RWPE2 (cell line): ENCODE results near the gene L2HGDH.
"Not testable (repeated sequence)": the region's sequence is repeated elsewhere in the genome, so short reads cannot be mapped to it uniquely, and the experiment has no call there.

ENCODE experiments used
- ATAC-seq: fragments of 200-7000 bp; cut with Tn5 transposase; 3 replicates; pipeline ENCODE4 v1.9.1; 2021; ENCODE audit warnings: low read depth
- DNase-seq: peaks from one replicate; pipeline ENCODE4 v3.0.0-alpha.2; 2020; ENCODE audit warnings: low spot score
- H3K27ac ChIP-seq: fragments of 450-650 bp; 2 replicates; pipeline ENCODE4 v1.5.1; 2017; ENCODE audit warnings: mild to moderate bottlenecking; ENCODE audit not compliant: poor library complexity, severe bottlenecking
- H3K27me3 ChIP-seq: fragments of 250-450 bp; sonication (Bioruptor Pico); 2 replicates; pipeline ENCODE4 v1.5.1; 2021; ENCODE audit warnings: mild to moderate bottlenecking, moderate library complexity; ENCODE audit not compliant: insufficient read depth, poor library complexity, severe bottlenecking
- H3K36me3 ChIP-seq: fragments of 250-450 bp; sonication (Bioruptor Pico); 2 replicates; pipeline ENCODE4 v1.5.1; 2020; ENCODE audit warnings: low read depth, mild to moderate bottlenecking, moderate library complexity
- H3K4me1 ChIP-seq: fragments of 250-450 bp; sonication (Bioruptor Pico); 2 replicates; pipeline ENCODE4 v1.5.1; 2021; ENCODE audit warnings: mild to moderate bottlenecking, moderate library complexity; ENCODE audit not compliant: insufficient read depth, poor library complexity, severe bottlenecking
- H3K4me3 ChIP-seq: fragments of 250-450 bp; sonication (Bioruptor Pico); 2 replicates; pipeline ENCODE4 v1.5.1; 2021; ENCODE audit warnings: mild to moderate bottlenecking, moderate library complexity; ENCODE audit not compliant: severe bottlenecking
- H3K9me3 ChIP-seq: fragments of 250-450 bp; sonication (Bioruptor Pico); 2 replicates; pipeline ENCODE4 v1.5.1; 2021; ENCODE audit warnings: mild to moderate bottlenecking, moderate library complexity; ENCODE audit not compliant: severe bottlenecking
- CTCF ChIP-seq: fragments of 450-650 bp; IDR thresholded peaks from one replicate; pipeline ENCODE4 v1.5.1; 2017; ENCODE audit warnings: mild to moderate bottlenecking, moderate library complexity; ENCODE audit not compliant: poor library complexity, severe bottlenecking

L2HGDH gene

DNA sequence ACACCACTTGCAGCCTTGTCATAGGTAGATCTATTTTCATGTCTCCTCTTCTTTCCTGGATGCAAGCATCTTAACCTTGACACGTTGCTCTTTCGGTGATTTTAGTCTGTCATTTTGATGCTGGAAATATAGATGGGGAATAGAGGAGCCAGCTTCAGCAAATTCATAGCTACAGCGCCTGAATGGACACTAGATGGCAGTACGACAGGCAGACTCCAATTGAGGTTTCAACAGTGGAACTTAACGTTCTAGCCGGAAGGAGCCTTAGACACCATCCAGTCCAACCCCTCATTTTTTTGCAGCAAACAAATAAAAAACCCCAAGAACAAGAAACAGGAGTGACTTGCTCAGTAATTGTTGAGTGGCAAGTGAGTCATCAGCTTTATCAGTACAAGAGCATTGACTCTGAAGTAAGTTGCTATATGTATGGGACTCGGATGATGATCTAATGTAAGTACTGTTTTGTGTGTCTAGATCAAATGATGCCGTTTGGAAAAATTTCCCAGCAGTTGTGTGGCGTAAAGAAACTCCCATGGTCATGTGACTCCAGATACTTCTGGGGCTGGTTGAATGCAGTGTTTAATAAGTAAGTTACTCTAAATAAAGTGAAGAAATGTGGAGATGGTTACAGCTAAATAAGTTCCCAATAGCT is 9.1 kb upstream of the L2HGDH start:
- peak; percentile 99 for TF ChIP-seq CTCF
- H3K27me3 ChIP-seq: no peaks in the 10 kb centered on the region
- peaks cover 31% of the 10 kb centered on the region for H3K4me1 ChIP-seq
- H3K36me3 ChIP-seq: peaks cover 34% of the 10 kb centered on the region
- H3K27ac ChIP-seq: peak overlapping the region; percentile 61
- DNase-seq (peak; percentile 80), ATAC-seq (peak; percentile 88)
- no peak overlapping the region for H3K4me3 ChIP-seq
- H3K9me3 ChIP-seq: no peaks in the 10 kb centered on the region

- Histone ChIP-seq H3K36me3 (peaks cover 27% of the 10 kb centered on the region), H3K9me3 (no peaks in the 10 kb centered on the region), H3K4me1 (peaks cover 31% of the 10 kb centered on the region), H3K27ac (peak overlapping the region; percentile 61), H3K27me3 (no peaks in the 10 kb centered on the region), H3K4me3 (no peak overlapping the region)
- DNase-seq (no peak), ATAC-seq (peak; percentile 61)
- TF ChIP-seq CTCF: no peak
Observed at GRCh38 chr14:50320283-50320682, 8.3 kb upstream of the L2HGDH start.

GRCh38 chr14:50319721-50320120 is 7.7 kb upstream of the L2HGDH start:
- no peak for ATAC-seq
- no peak for TF ChIP-seq CTCF

DNA sequence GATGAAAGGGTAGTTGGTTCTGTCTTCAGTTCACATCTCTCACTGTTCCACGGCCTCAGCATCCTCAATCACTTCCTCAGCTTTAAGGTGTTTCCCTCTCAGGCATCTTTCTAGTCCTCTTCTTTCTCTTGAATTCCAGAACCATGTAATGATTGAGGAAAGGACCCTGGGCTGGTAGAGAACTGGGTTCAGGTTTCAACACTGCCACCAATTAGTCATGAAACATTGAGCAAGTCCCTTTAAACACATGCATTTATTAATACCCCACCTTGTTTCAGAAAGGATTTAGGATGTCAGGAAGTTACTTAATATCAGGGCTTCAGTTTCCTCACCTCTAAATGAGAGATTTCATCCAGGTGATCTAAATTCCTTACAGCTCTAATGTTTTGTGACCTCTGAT is 7.3 kb upstream of the L2HGDH start:
- peak; percentile 35 for ATAC-seq
- Histone ChIP-seq H3K4me1 (peaks cover 31% of the 10 kb centered on the region), H3K9me3 (no peaks in the 10 kb centered on the region), H3K27me3 (no peaks in the 10 kb centered on the region), H3K36me3 (peaks cover 22% of the 10 kb centered on the region), H3K27ac (peak overlapping the region; percentile 61), H3K4me3 (no peak overlapping the region)
- TF ChIP-seq CTCF: no peak
- no peak for DNase-seq

More at GRCh38 chr14:50319721-50320120, 7.7 kb upstream of the L2HGDH start:
- H3K27ac ChIP-seq: peak overlapping the region; percentile 61
- H3K27me3 ChIP-seq: no peaks in the 10 kb centered on the region
- no peaks in the 10 kb centered on the region for H3K9me3 ChIP-seq
- H3K36me3 ChIP-seq: peaks cover 22% of the 10 kb centered on the region
- peaks cover 31% of the 10 kb centered on the region for H3K4me1 ChIP-seq
- no peak for DNase-seq
- no peak overlapping the region for H3K4me3 ChIP-seq

DNA sequence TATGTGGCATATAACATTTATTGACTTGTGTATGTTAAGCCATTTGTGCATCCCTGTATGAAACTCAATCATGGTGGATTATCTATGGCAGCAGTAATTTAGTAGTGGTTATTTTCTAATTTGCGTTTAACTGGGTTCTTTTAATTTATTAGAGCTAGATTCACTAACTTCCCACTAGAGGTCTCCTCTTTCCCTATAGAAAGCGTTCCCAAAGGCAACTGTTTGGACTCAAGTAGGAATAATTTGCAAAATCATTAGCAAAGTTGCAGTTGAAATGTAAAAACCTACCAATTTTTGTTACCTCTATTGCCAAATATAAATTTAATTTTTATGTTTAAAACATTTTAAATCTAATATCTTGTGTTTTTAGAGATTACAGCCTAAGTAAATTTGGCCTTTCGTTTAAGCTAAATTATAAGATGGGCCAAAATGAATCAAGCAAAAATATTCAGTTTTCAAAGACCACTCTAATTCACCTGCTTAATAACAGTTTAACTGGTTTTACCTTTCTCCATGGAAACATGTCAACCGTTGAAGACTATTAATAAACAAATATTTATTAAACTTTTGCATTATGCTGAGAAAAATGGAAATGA is 6.1 kb upstream of the L2HGDH start:
- H3K4me3 ChIP-seq: no peak overlapping the region
- peaks cover 22% of the 10 kb centered on the region for H3K36me3 ChIP-seq
- ATAC-seq (no peak), DNase-seq (no peak)
- no peaks in the 10 kb centered on the region for H3K27me3 ChIP-seq
- H3K9me3 ChIP-seq: no peaks in the 10 kb centered on the region
- peaks cover 33% of the 10 kb centered on the region for H3K4me1 ChIP-seq
- H3K27ac ChIP-seq: no peak overlapping the region
- TF ChIP-seq CTCF: peak; percentile 92

DNA sequence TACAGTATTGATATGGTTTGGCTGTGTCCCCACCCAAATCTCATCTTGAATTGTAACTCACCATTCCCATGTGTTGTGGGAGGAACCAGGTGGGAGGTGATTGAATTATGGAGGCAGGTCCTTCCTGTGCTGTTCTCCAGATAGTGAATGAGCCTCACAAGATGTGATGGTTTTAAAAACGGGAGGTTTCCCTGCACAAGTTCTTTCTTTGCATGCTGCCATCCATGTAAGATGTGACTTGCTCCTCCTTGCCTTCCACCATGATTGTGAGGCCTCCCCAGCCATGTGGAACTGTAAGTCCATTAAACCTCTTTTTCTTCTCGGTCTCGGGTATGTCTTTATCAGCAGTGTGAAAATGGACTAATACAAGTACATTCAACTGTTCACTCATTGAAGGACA is 2.1 kb upstream of the L2HGDH start:
- H3K4me1 ChIP-seq, H3K9me3 ChIP-seq, H3K27me3 ChIP-seq, H3K27ac ChIP-seq, DNase-seq, ATAC-seq, H3K4me3 ChIP-seq: not testable (repeated sequence)
- H3K36me3 ChIP-seq: peaks cover 13% of the 10 kb centered on the region
